ENCODE results near the gene IFRD2. TPM values are rescaled to one million over a fixed set of nuclear protein-coding genes. Genes with fewer than 3 reads are reported as not detected.

Gene IFRD2
- total and polyA plus RNA-seq, 2 of the 8 experiments (the other 6 are each of a cell fraction or from before 2014, with no cell fraction given), result 76.7 to 88.8 TPM

DNA sequence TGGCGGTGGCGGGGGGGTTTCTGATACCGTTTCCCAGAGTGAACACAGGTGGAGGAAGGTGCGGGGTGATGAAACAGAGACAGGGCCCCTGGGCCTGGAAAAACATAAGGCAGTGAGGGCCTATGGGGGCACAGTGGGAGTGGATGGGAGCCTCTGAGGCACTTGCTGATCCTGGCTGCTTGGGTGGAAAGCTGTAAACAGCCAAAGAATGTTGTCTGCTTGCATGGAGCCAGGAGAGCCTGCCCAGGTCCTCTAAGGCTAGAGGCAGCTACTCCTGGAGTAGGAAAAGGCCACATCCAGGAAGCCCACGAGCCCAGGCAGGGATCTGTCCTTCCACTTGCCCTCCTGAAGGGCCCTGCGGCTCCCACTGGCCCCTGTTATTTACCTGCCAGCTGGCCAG lies 26.2 kb downstream of the IFRD2 start:
- Histone ChIP-seq H3K4me2 (ENCODE audit: insufficient read depth in 1 of 2, low read depth in 2 of 2, low read length in 2 of 2) (no peak overlapping the region), H2BK15ac (ENCODE audit: low read length) (peak overlapping the region; percentile 95; the same call in 1 of the 2 replicates), H3K14ac (ENCODE audit: insufficient read length) (no peak overlapping the region), H3K9me3 (ENCODE audit: insufficient read depth in 2 of 2, low read depth in 1 of 2, low read length in 1 of 2) (no peaks in the 10 kb centered on the region), H3K4ac (replicated peaks; ENCODE audit: insufficient read length, low read depth, low read length) (peak overlapping the region; percentile 86), H3K4me3 (ENCODE audit: extremely low read depth in 1 of 4, insufficient read depth in 2 of 4, low read depth in 3 of 4, low read length in 4 of 4) (no peak overlapping the region), H3K27me3 (replicated peaks in 1 of 4; ENCODE audit: control insufficient read depth in 3 of 4, extremely low read depth in 1 of 4, insufficient read depth in 3 of 4, low read length in 3 of 4) (no peaks in the 10 kb centered on the region; a peak in 3 of 7 replicates), H3K9ac (replicated peaks in 1 of 4; ENCODE audit: extremely low read depth in 1 of 4, low read depth in 3 of 4, low read length in 3 of 4) (no peak overlapping the region), H2BK20ac (ENCODE audit: low read length) (peak overlapping the region; percentile 95), H3K23ac (ENCODE audit: insufficient read length) (no peak overlapping the region), H4K91ac (replicated peaks; ENCODE audit: insufficient read length, low read length) (peak overlapping the region; percentile 95), H3K27ac (ENCODE audit: low read depth, low read length) (no peak overlapping the region), H2BK120ac (replicated peaks; ENCODE audit: low read depth, low read length) (no peak overlapping the region), H4K8ac (ENCODE audit: extremely low read depth, insufficient read depth, low read length) (no peak overlapping the region), H3K4me1 (replicated peaks in 1 of 4; ENCODE audit: control insufficient read depth in 3 of 4, insufficient read depth in 4 of 4, low read length in 3 of 4) (peaks cover 0 to 51% (median 38%) of the 10 kb centered on the region in 4 experiments; a peak in 6 of 7 replicates), H3K36me3 (ENCODE audit: control insufficient read depth in 2 of 4, insufficient read depth in 4 of 4, low read length in 3 of 4) (no peaks in the 10 kb centered on the region), H3K79me1 (ENCODE audit: low read depth, low read length) (no peaks in the 10 kb centered on the region), H2BK12ac (ENCODE audit: low read depth, low read length) (peak overlapping the region; percentile 91; the same call in 1 of the 2 replicates), H4K5ac (ENCODE audit: insufficient read length, low read depth, low read length) (no peak overlapping the region), H2AFZ (ENCODE audit: low read length) (no peak overlapping the region), H4K20me1 (replicated peaks in 1 of 2; ENCODE audit: control insufficient read depth in 1 of 2, insufficient read depth in 2 of 2, low read length in 2 of 2) (peaks cover 0 to 1% of the 10 kb centered on the region in 2 experiments), H3K56ac (replicated peaks; ENCODE audit: insufficient read length, low read depth, low read length) (no peak overlapping the region), H3K18ac (ENCODE audit: extremely low read depth, low read length) (peak overlapping the region; percentile 48; the same call in 1 of the 2 replicates), H2AK5ac (ENCODE audit: low read depth, low read length) (no peak overlapping the region), H3K23me2 (ENCODE audit: low read depth, low read length) (peaks cover 4% of the 10 kb centered on the region; the same call in 1 of the 2 replicates), H2BK5ac (ENCODE audit: low read depth, low read length) (peak overlapping the region; percentile 86; the same call in 1 of the 2 replicates), H3K79me2 (ENCODE audit: control insufficient read depth in 1 of 2, insufficient read depth in 2 of 2, low read length in 2 of 2) (no peaks in the 10 kb centered on the region)
- no peak for DNase-seq (ENCODE audit: low read depth in 1 of 2, low spot score in 2 of 2)
- ChIA-PET POLR2A (ENCODE audit: partially characterized antibody) (interaction anchor here (0.6 to 3.5 kb wide), 5 partner anchors 12 to 71 kb away, joined by 3 to 19 read pairs (median 4); partner anchors contain the start of genes GNAI2 and LSMEM2), CTCF (ENCODE audit: partially characterized antibody) (interaction anchor here (0.9 to 53.5 kb wide), 8 partner anchors 8 to 97 kb away, joined by 3 to 2149 read pairs (median 76); partner anchors contain the start of genes GNAI2, GNAT1, HYAL2 and LSMEM2)
- no peak for FAIRE-seq
- WGBS, 2 experiments (ENCODE audit: extremely low coverage in 1 of 2, insufficient coverage in 1 of 2, insufficient read length in 1 of 2, insufficient replicate concordance in 2 of 2, low coverage in 1 of 2, low lambda C conversion rate in 2 of 2, missing lambda C conversion rate in 1 of 2), result 82% methylated on average over 6 of the region's 6 CpGs; no CpG with 5 or more reads in 1 of the 2 experiments
- TF ChIP-seq SRF (IDR thresholded peaks at IDR 0.05; ENCODE audit: low read depth, low read length), result no peak
- TF ChIP-seq CHD2 (IDR thresholded peaks at IDR 0.05; ENCODE audit: low read length), result no peak
- no peak for TF ChIP-seq SAP30 (IDR thresholded peaks at IDR 0.05; ENCODE audit: insufficient read depth, insufficient replicate concordance, low read length)
- no peak for TF ChIP-seq CBX8 (IDR thresholded peaks at IDR 0.05; ENCODE audit: borderline replicate concordance, low read depth, low read length)
- no peak for TF ChIP-seq PHF8 (conservative IDR thresholded peaks at IDR 0.05; ENCODE audit: low read depth, low read length)
- TF ChIP-seq, protein P1, sequence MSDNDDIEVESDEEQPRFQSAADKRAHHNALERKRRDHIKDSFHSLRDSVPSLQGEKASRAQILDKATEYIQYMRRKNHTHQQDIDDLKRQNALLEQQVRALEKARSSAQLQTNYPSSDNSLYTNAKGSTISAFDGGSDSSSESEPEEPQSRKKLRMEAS (IDR thresholded peaks at IDR 0.05), result no peak
- TF ChIP-seq GABPA (IDR thresholded peaks at IDR 0.05; ENCODE audit: borderline replicate concordance, insufficient read depth, low read length), result no peak
- TF ChIP-seq, protein P2, sequence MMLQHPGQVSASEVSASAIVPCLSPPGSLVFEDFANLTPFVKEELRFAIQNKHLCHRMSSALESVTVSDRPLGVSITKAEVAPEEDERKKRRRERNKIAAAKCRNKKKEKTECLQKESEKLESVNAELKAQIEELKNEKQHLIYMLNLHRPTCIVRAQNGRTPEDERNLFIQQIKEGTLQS (IDR thresholded peaks at IDR 0.05; ENCODE audit: insufficient read depth, low read depth, low read length), result no peak
- TF ChIP-seq CHD1 (IDR thresholded peaks at IDR 0.05; ENCODE audit: low read depth, low read length), result no peak
- no peak for TF ChIP-seq SUZ12 (IDR thresholded peaks at IDR 0.05; ENCODE audit: low read length)
- TF ChIP-seq RBBP5 (IDR thresholded peaks at IDR 0.05; ENCODE audit: borderline replicate concordance, low read depth, low read length), result no peak
- TF ChIP-seq POU5F1 (IDR thresholded peaks at IDR 0.05; ENCODE audit: low read depth, low read length), result no peak
- TF ChIP-seq ASH2L (IDR thresholded peaks at IDR 0.05; ENCODE audit: low read length), result no peak

Data from H1 (cell line).